GM12872 (cell line): Measurements from ENCODE around the gene TRPC3.

Experiments
- CTCF ChIP-seq: IDR thresholded peaks from 3 replicates; pipeline ENCODE4 v1.5.1; 2011; ENCODE audit warnings: low read depth, mild to moderate bottlenecking, low read length, moderate library complexity; ENCODE audit not compliant: insufficient read depth

TRPC3 gene

GRCh38 chr4:121875652-121876051, 76.2 kb downstream of the TRPC3 start:
- TF ChIP-seq CTCF: no peak

- no peak for TF ChIP-seq CTCF
Observed at GRCh38 chr4:121873604-121874003, 78.3 kb downstream of the TRPC3 start.

GRCh38 chr4:121869841-121870822, 81.7 kb downstream of the TRPC3 start, which contains the start of gene BBS7:
Gene BBS7 (minus strand): TSS chr4:121870474. CDS start chr4:121870313, 161 bp downstream.
- no peak for TF ChIP-seq CTCF

GRCh38 chr4:121863799-121864198, 88.1 kb downstream of the TRPC3 start:
- no peak for TF ChIP-seq CTCF

- no peak for TF ChIP-seq CTCF
Observed at GRCh38 chr4:121861426-121861825, 90.4 kb downstream of the TRPC3 start.

GRCh38 chr4:121860121-121860520, 91.7 kb downstream of the TRPC3 start:
- no peak for TF ChIP-seq CTCF

GRCh38 chr4:121851354-121851753, 100.5 kb downstream of the TRPC3 start:
- no peak for TF ChIP-seq CTCF
